Liver (tissue), 3 donors: ENCODE data around the gene TNFRSF8.

Experiments
- CTCF ChIP-seq: fragments of 150-350 bp; IDR thresholded peaks from 2 replicates; pipeline ENCODE4 v1.5.1; 2017; ENCODE audit warnings: improper control_type of control experiment, low read depth, low read length; ENCODE audit not compliant: missing input control
- EGR1 ChIP-seq, 2 donors: IDR thresholded peaks; 2 replicates each; pipeline ENCODE4 v1.6.1; 2016 to 2018; ENCODE audit warnings: antibody characterized with exemption in 2 of 2, low read depth in 2 of 2
- FOXA1 ChIP-seq: IDR thresholded peaks from 2 replicates; pipeline ENCODE4 v1.6.1; 2016; ENCODE audit warnings: antibody characterized with exemption
- HNF4A ChIP-seq, 2 donors: conservative IDR thresholded peaks; 2 replicates each; pipeline ENCODE4 v1.6.1; 2016; ENCODE audit warnings: antibody characterized with exemption in 2 of 2, mild to moderate bottlenecking in 2 of 2
- JUND ChIP-seq, 2 donors: IDR thresholded peaks; 2 replicates each; pipeline ENCODE4 v1.6.1; 2016; ENCODE audit warnings: antibody characterized with exemption in 2 of 2
- MAX ChIP-seq: IDR thresholded peaks from 2 replicates; pipeline ENCODE4 v1.6.1; 2016; ENCODE audit warnings: antibody characterized with exemption
- REST ChIP-seq: IDR thresholded peaks from 2 replicates; pipeline ENCODE4 v1.6.1; 2016; ENCODE audit warnings: antibody characterized with exemption, mild to moderate bottlenecking
- YY1 ChIP-seq: IDR thresholded peaks from 2 replicates; pipeline ENCODE4 v1.6.1; 2016; ENCODE audit warnings: antibody characterized with exemption, mild to moderate bottlenecking
- donor health status: healthy.
- donor health status: healthy.

GRCh38 chr1:12148958-12149790 is 86.1 kb downstream of the TNFRSF8 start:
- TF ChIP-seq CTCF (no peak), HNF4A (conservative IDR thresholded peaks at IDR 0.05) (no peak), YY1 (peak; percentile 15), REST (no peak), JUND (IDR thresholded peaks at IDR 0.05) (no peak), MAX (no peak), FOXA1 (no peak), EGR1 (IDR thresholded peaks at IDR 0.05; ENCODE audit: low read depth in 2 of 2) (no peak)
